Medulla oblongata (tissue), 1 donor: ENCODE results near the gene LRP1B.

Source experiments
- DNase-seq: peaks from one replicate; pipeline ENCODE4 v3.0.0-alpha.2; 2015; ENCODE audit errors: extremely low spot score

LRP1B gene

DNA sequence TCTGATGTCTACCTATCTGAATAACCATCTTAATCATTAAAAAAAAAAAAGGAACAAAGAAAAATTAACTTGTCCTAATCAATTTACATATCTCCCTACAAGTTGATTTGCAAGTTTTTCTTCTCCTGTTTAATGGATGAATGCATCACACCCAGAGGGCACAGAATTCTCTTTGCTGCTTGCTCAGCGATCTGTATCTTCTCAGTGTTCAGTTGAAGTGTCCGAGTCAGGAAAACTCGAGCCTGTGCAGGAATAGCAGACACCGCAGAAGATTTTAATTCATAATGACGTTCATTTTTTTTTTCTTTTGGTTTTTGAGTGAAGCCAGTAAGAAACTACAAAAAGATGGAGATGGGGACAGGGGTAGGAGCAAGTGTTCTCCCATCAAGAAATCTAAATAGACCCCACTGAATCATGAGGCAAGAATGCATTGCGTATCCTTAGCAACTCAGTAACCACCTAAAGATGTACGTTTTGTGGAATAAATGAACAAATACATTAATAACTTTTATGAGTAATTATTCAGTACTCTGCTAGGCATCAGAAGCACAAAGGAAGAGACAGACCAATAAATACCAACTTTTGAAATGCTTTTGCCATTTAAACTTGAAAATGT is 675.5 kb downstream of the LRP1B start:
- no peak for DNase-seq

DNA sequence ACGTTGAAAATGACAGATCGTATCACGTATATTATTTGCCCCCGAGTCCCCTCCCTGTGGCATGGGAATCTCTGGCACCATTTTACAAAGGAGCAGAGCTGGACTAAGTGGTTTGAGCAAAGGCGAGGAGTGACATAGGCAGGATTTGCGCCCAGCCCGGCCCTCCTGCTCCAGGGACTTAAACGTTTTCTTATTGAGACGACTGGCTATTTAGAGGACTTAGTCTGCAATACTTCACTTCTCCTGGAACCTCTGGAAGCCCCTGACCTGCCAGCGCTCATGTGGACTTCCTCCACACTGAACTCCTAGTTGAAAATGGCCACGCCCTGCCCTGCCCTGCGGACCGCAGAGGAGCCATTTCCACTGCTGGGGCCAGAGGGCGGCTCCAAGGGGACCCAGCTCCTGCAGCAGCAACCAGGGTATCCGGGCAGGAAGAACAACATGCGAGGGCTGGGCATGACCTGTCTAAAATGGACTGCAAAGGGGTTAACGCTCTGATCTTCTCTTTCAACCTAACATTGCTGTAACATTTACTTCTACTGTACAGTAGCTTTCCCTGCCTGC is 690.7 kb downstream of the LRP1B start:
- DNase-seq = no peak

DNA sequence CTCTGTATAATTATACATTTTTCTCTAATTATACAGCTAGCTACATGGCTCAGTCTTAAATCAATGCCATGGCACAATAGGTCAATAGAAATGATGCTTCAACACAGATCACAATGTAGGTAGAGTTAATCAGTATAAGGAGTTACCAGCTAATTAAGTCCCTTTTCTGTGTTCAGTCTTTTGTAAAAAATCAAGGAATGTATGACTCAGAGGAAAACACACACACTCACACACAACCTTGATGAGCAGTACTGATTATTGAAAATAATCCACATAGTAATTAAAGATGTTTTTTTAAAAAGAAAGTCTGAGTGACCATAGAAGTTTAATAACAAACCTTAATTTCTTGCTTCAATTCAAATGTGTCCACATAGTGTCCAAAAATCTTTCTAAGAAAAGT is 691.3 kb downstream of the LRP1B start:
- DNase-seq = no peak

DNA sequence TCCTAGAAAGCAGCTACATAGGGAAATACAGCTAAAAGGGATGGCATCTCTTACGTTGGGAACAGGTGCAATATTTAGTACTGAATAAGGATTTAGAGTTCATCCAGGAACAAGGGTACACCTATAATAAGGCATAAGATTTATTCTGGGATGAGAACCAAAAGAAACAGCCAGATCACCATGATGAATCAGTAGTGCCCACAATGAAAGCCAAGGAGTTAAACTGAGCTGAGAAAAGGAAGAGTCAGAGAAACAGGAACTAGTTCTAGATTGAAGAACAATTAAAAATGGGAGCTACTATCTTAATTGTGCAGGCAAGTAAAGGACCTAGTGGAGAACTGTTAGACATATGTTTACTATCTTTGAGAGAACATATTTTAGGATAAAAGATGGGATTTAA is 692.3 kb downstream of the LRP1B start:
- DNase-seq = no peak

DNA sequence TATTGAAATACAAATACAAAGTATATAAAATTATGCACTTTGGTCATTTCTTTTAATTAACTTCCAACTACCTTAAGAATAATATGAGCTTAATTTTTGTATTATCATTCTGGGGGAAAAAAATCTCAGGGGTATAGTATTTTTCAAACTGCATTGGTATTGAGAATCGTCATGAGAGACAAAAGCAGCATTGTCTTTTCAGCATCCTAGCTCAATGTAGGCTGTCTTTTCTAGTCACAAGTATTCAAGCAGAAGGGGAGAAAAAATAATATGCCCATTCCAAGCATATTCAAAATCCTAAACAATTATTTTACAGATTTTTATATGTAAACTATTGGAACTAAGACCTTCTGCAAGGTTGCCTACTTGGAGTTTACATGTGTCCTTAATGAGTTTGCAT is 693.3 kb downstream of the LRP1B start:
- DNase-seq = peak; percentile 54

DNA sequence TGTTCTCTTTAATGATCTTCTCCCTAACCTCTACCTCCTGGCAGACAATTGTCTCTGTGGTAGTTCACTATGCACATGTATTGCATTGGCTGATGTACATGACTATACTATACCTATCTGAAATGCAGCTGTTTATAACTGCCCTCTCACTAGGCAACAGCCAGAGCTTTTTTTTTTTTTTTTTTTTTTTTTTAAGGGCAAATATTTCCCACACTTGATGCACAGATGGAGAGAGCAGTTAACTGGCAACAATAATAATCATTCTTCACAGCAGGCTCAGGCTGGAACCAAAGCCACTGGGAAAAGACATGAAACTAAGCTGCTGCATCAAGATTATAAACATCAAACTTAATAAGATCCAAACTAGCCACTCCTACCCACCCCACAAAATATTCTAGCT is 707.7 kb downstream of the LRP1B start:
- DNase-seq = no peak

DNA sequence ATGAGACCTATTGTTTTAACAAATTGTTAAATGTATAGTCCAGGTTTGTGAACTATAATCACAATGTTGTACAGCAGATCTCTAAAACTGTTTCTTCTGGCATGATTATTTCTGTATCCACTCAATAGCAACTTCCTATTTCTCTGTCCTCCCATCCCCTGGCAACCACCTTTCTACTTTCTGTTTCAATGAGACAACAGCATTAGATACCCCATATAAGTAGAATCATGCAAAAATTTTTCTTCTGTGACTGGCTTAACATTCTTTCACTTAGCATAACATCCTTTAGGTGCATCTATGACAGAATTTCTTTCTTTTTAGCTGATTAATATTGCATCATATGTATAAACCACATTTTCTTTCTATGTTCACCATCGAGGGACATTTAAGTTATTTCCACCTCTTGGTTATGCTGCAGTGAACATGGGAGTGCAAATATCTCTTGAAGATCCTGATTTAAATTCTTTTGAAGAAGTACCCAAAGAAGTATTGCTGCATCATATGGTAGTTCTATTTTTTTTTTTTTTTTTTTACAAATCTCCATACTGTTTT is 713.5 kb downstream of the LRP1B start:
- DNase-seq = no peak

DNA sequence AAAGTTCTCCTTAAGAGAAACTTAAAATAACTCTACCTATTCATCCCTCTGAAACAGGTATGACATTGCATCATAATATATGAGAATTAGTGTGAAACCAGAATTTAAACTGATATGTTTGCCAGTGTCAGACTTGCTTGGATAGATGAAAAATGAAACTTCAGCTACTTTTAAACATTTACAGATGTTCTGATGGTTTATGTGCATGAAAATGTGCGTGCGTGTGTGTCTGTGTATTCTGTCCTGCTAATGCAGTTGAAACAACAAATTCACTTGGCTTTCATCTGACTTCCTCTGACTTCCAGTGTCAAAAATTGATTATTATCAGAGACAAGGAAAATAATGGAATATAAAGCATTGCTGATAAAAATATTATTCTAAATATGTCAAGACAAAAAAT is 719.4 kb downstream of the LRP1B start:
- DNase-seq = no peak

DNA sequence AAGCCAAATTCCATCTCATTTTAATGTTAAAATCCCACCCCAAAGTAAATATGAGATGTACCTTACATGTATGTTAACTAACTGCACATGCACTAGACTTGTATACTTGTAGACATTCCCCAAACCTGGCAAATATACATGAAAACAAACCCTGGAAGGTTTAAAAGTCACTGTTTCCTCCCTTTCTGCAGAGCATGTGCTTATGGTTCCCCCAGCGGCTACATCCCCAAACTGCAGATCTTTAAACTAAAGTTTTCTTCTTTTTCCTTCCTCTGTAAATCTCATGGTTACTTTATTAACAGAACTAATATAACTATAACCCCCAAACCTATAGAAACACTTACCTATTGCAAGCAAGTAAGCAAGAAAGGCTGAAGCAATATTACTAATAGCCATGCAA is 731.5 kb downstream of the LRP1B start:
- no peak for DNase-seq

DNA sequence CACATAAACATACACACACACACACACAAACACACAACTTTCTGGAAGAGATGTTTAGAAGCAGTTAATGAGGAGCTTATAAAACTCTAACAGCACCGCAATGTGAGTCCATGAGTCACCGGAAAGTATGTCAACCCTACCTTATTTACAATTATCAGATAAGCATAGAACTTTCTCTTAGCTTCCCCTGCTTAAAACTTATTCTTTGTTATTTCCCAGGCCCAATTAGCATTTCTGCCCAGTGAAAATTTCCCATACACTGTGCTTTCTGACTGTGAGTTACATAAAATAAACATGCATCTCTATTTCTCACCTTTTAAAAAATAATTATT is 737.6 kb downstream of the LRP1B start:
- no peak for DNase-seq

DNA sequence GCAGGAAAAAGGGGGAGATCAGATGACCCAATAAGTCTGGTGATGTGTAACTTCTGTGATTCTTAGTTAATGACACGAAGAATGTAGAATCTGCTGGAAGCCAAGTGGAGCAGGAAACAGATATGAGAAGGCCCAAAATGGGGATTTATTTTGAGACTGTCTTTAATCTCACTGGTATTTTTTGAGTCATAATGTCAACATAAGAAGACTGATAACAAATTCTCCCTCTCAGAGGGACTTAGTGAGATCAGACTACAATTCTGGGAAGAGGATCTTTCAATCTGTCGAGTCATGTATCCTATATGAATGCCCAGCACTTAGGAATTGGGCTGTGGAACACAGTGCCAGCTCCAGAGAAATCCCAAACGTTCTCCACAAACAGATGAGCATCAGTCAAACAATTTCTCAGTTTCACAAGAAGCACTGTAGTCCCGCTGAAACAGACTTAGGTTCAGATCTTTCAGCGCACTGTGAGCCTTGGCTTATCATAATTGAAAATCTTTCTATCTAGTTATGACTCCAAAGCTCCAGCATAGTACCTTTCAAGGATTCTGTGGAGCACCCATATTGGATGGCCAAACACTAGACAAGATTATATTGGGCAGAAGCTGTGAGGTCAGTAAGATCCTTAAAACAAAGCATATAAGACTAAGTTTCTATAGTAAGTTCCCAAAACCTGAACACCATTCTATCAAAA is 738.2 kb downstream of the LRP1B start:
- DNase-seq = no peak

DNA sequence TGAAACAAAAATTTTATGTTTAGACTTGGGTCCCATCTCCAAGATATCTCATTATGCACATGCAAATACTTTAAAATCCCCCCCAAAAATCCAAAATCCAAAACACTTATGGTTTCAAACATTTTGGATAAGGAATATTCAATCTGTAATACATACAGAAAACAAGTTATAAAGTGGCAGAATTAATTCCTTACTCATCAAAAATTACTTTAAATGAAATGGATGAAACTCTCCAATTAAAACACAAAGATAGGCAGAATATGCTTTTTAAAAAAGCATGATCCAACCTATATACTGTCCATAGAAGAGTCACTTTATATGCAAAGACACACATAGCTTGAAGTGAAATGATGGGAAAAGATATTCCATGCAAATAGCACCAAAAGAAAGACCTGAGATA is 744.6 kb downstream of the LRP1B start:
- no peak for DNase-seq

DNA sequence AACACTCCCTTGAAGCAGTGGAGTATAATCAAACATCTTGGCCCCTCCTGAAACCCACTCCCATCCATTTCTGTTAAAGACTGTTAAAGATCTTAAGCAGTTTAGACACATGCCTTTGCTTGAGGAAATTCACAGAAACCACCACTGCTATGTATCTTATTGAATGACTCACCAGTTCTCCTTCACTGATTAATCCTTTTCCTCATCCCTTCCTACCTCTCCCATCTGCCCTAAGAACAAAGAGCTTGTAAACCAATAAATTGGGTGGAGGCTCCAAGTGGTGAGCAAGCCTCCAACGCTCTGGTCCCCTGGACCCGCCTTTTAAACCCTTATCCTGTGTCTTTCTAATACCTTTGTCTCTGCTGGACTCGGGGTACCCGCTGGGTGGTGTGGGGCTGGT is 746.1 kb downstream of the LRP1B start:
- no peak for DNase-seq

DNA sequence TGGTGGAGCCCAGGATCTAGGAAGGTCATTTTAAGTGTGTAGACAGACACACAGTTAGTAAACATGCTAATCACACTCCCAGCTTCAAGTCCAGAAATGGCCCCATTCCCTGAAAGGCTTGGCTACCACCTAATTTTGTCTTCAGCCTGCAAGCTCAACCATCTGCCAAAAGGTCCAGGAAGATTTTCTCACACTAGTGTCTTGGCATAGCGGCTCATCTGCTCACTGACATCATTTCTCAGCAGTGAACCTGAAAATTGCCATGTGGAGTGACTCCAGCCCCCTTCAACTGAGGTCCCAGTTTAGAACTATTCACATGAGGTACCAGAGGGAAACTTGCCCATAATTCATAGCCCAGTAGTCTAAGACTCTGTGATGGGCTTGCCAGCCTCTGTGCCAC is 748.9 kb downstream of the LRP1B start:
- peak; percentile 22 for DNase-seq

DNA sequence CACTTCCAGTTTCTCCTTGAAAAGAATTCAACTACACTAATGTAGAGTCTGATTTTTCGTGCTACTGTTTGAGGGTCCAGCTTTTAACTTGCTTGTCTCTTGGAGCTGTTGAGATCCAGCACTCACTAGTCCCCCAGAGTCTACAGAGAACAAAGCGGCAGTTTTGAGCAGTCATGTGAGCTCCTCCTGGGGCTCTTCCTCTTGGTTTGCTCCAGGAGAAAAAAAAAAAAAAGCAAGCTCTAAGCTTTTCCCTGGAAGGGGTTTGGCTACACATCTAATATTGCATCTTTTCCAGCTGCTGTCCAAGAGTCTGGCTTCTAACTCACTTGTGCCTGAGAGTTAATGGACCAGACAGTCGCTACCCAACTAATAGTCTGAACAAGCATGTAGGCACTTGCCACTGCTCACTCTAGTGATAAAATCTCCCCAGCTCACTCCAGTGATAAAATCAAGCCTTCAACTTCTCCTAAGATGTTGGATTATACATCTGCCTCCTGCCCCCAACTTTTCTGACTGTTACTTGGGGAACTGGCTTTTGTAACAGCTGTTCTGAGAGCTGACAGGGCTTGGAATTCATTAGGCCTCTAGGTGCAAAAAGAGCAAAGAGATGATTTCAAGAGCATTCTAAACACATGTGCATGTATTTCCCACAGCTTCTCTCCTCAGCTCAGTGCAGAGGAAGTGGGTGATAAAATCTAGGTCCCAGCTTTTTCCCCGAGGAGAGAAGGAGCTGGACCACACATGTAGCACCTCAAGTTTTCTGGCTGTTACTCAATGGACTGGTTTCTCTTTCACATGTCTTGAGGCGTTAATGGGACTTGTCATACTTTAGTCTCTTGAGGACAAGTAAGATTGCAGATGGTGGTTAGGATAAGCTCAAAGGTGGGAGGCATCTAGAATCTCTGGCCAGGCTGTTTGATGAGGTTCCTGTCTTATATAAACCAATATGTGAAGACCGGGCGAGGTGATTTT is 750.5 kb downstream of the LRP1B start:
- DNase-seq = peak; percentile 16

DNA sequence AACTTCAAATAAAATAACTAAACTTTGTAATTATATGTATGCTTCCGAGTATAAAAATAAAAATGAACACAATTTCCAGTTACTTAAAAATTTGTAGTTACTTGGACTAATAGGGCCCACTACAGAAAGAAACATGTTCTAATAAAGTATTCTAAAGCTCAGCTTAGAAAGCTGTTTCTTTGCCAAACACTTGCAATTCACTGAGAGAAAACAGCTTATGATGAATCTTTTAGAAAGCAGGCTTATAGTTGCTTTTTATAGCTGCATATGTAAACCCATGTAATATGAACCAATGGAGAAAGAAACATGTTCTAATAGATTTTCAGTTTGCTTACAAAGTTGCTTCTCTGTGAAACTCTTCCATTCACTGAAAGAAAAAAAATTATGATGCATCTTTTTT is 766.0 kb downstream of the LRP1B start:
- DNase-seq = no peak

DNA sequence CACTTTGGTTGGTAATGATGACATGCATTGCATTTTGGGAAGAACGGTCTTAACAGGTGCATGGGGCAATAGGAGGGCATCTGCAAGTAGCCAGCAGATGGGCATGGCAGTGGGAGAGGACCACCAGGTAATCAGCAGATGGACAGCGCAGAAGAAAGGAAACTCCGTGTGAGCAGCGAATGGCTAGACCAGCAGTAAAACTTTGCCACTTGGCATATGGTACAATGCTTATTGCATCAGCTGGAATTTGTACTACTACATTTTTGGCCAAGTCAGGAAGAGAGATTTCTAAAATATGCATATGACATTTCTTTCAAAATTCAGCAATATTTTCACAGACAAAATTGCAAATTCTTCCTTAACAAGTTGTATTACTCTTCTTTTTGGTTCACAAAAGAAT is 768.5 kb downstream of the LRP1B start:
- DNase-seq = no peak

DNA sequence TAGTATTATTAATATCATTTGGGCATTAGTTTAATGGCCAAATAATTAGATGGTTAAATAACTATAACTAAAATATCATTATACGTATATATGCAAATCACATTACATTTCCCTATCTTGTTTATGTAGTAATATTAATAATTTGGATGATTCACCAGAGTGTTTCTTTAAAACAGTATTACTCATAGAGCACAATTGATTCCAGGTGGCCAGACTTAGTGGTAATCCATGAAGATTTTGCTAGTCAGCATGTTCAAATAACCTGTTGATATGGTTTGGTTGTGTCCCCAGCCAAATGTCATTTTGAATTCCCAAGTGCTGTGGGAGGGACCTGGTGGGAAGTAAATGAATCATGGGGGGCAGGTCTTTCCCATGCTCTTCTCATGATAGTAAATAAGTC is 782.3 kb downstream of the LRP1B start:
- no peak for DNase-seq

DNA sequence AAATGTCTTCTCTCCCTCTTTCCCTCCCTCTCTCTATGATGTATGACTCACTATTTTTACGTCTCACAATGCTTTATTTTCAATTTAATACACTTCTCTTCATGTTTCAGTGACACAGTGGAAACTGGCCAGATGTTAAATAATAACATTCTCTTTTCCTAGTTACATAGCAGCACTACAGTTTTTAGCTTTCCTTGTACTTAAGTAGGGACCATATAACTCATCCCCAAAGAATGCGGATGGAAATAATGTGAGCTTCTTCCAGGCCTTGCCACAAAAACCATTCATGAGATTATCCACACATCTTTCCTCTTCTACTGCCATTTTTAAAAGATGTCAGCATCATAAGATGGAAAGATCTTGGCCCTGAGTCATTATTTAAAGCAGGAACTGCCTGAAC is 789.4 kb downstream of the LRP1B start:
- no peak for DNase-seq

DNA sequence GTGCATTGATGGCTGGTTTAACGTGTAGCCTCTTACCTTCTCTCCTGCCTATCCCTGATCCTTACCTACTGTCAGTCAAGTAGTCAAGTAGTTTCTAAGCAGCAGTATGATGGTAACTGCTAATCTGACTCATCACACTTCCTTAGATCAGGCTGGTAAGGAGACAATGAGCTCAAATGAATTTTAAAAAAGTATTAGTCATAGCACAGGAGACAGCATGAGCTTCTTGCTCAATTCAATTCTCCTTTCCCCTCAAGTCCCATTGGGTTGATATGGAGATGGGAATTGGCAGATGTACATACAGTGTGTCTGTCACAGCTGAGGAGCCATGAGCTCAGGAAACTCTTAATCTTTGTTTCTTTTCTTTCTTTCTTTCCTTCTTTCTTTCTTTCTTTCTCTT is 799.7 kb downstream of the LRP1B start:
- DNase-seq = no peak

DNA sequence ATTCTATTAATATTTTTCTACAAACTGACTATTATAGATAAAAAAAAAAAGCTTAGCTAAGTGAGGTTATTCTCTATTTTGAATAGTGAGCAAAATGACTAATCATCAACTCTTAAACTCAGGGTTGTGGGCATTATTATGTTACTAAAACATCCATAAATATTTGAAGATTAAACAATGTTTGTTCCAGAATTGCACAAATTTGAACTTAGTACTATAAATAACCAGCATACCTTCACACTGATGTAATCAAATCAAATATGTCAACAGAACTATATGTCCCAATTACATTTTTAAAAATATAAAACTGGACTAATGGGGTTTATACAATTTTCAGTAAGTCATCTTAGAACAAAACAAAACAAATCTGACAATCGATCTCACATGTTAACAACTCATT is 800.9 kb downstream of the LRP1B start:
- DNase-seq = no peak

DNA sequence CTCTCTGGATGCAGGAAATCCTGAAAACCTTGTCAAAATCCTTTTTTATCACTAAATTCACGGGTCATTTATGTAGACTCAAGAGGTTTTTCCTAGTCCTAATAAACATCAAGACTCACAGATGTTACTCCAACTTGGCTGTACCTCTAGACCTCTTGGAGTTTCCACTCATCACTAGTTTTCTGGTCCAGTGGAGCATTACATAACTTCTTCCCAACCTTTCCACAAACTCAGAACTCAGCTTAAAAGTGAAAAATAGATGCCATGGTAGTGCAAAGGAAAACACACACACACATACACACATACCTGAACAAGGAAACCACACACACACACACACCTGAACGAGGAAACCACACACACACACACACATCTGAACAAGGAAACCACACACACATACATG is 807.2 kb downstream of the LRP1B start:
- no peak for DNase-seq
